Transverse colon (tissue), 3 donors: ENCODE data around the gene SLFN5.

ENCODE experiments used
- EP300 ChIP-seq: sonication (generic); formaldehyde crosslinking; IDR thresholded peaks from one replicate; pipeline ENCODE4 v1.6.1; 2017; ENCODE audit warnings: antibody characterized with exemption, low read depth
- POLR2AphosphoS5 ChIP-seq, 3 donors: sonication (generic); formaldehyde crosslinking; IDR thresholded peaks; one replicate each; pipeline ENCODE4 v1.6.1; 2016; ENCODE audit warnings: antibody characterized with exemption in 3 of 3

DNA sequence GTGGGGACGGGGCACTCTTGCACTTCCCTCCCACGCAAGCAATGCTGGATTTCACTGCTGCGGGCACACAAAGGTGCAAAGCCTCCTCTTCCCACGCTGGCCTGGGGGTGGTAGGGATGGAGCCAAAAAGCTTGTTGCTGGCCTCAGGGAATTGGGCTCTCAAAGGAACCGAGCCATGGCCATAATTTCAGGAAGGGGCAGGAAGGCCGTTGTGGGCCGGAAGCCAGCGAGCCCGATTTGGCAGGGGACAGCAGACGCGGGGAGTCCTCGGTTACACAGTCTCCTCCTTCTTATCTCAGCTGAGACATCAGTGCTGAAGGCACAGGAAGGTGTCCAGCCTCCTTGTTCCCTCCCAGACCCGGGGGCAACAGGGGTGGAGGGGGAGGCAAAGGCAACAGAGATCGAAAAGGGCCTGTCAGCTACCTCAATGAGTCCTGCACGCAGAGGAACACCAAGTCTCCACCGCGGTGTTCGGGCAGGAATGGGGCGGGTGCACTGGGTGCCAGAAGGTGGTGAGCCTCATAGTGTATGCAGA lies 71.1 kb downstream of the SLFN5 start:
- TF ChIP-seq POLR2AphosphoS5 (IDR thresholded peaks at IDR 0.05) (no peak), EP300 (no peak)
